ENCODE data around the gene SALL2.

SALL2 gene

GRCh38 chr14:21510735-21511657 lies 15.2 kb downstream of the SALL2 start, which contains the start of gene METTL3:
METTL3 (minus strand) TSS chr14:21511340; CDS start chr14:21511223, 117 bp downstream.
- peak; percentile 100 for ATAC-seq (ENCODE audit: insufficient read depth, low read depth)
- no peaks in the 10 kb centered on the region for H4K20me1 ChIP-seq (ENCODE audit: insufficient read depth, low read length)
- H3K4me1 ChIP-seq (ENCODE audit: insufficient read depth, low read length): peaks cover 41% of the 10 kb centered on the region
- H3K79me2 ChIP-seq (ENCODE audit: insufficient read depth, low read length): peaks cover 48% of the 10 kb centered on the region
- peak; percentile 96 for DNase-seq
- peak within 1 kb of the TSS; percentile 83 for H3K4me2 ChIP-seq (ENCODE audit: insufficient read depth, low read length)
- H3K27ac ChIP-seq (ENCODE audit: low read length): peak within 1 kb of the TSS; percentile 92
- peaks cover 20% of the 10 kb centered on the region for H3K36me3 ChIP-seq (ENCODE audit: insufficient read depth, low read length)
- no peaks in the 10 kb centered on the region for H3K9me3 ChIP-seq (ENCODE audit: insufficient read depth, low read length, severe bottlenecking)
- H3K4me3 ChIP-seq (ENCODE audit: low read depth in 1 of 2, low read length in 2 of 2): peak within 1 kb of the TSS; percentile 77 to 88
- H3K9ac ChIP-seq (ENCODE audit: low read depth, low read length): peak within 1 kb of the TSS; percentile 87
- no peaks in the 10 kb centered on the region for H3K27me3 ChIP-seq (ENCODE audit: insufficient read depth, low read length, poor library complexity)
- TF ChIP-seq CTCF (IDR thresholded peaks at IDR 0.05; ENCODE audit: borderline replicate concordance, extremely low read depth, low read length, poor library complexity, severe bottlenecking) (no peak), EZH2 (IDR thresholded peaks at IDR 0.05; ENCODE audit: borderline replicate concordance, low read depth, low read length, severe bottlenecking) (no peak)
- H2AFZ ChIP-seq (ENCODE audit: low read depth, low read length): peak within 1 kb of the TSS; percentile 94

DNA sequence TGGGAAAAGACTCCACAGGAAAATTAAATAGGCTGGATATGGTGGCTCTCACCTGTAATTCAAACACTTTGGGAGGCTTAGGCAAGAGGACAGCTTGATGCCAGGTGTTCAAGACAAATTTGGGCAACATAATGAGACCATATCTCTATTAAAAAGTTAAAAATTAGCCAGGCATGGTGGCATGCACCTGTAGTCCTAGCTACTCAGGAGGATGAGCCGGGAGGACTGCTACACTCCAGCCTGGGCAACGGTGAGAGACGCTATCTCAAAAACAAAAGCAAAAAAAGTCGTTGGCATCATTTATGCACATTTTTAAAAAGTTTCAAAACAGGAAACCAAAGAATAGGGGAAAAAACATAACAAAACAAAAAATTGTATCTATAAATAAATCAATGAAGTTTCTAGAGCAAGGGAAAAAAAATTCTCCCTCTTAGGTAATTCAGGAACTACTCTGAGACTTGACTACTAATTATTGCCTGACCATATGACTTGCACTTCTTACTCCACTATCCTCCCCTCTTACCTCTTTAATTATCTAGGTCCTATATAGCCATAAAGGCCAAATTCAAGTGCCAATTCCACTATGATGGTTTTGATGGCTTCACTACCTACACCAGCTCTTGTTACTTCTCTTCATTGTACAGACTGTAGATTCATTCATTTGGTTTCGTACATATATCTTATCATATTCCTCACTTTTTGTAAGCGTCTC lies 16.6 kb downstream of the SALL2 start:
- Histone ChIP-seq H3K9ac (ENCODE audit: low read depth, low read length) (peak overlapping the region; percentile 87), H2AFZ (ENCODE audit: low read depth, low read length) (no peak overlapping the region), H3K27me3 (ENCODE audit: insufficient read depth, low read length, poor library complexity) (no peaks in the 10 kb centered on the region), H3K27ac (ENCODE audit: low read length) (peak overlapping the region; percentile 92), H4K20me1 (ENCODE audit: insufficient read depth, low read length) (no peaks in the 10 kb centered on the region), H3K4me2 (ENCODE audit: insufficient read depth, low read length) (peak overlapping the region; percentile 83), H3K9me3 (ENCODE audit: insufficient read depth, low read length, severe bottlenecking) (no peaks in the 10 kb centered on the region), H3K4me1 (ENCODE audit: insufficient read depth, low read length) (peaks cover 41% of the 10 kb centered on the region), H3K79me2 (ENCODE audit: insufficient read depth, low read length) (peaks cover 61% of the 10 kb centered on the region), H3K4me3 (ENCODE audit: low read depth in 1 of 2, low read length in 2 of 2) (peak overlapping the region; percentile 77 to 88; a peak in 3 of 4 replicates), H3K36me3 (ENCODE audit: insufficient read depth, low read length) (peaks cover 20% of the 10 kb centered on the region)
- TF ChIP-seq CTCF (IDR thresholded peaks at IDR 0.05; ENCODE audit: borderline replicate concordance, extremely low read depth, low read length, poor library complexity, severe bottlenecking) (no peak), EZH2 (IDR thresholded peaks at IDR 0.05; ENCODE audit: borderline replicate concordance, low read depth, low read length, severe bottlenecking) (no peak)
- no peak for ATAC-seq (ENCODE audit: insufficient read depth, low read depth)
- no peak for DNase-seq

GRCh38 chr14:21506557-21506956 lies 19.6 kb downstream of the SALL2 start:
- no peaks in the 10 kb centered on the region for H4K20me1 ChIP-seq (ENCODE audit: insufficient read depth, low read length)
- TF ChIP-seq EZH2 (IDR thresholded peaks at IDR 0.05; ENCODE audit: borderline replicate concordance, low read depth, low read length, severe bottlenecking): no peak
- peaks cover 48% of the 10 kb centered on the region for H3K36me3 ChIP-seq (ENCODE audit: insufficient read depth, low read length)
- H3K79me2 ChIP-seq (ENCODE audit: insufficient read depth, low read length): peaks cover 75% of the 10 kb centered on the region
- no peak for DNase-seq
- no peak overlapping the region for H3K4me3 ChIP-seq (ENCODE audit: low read depth in 1 of 2, low read length in 2 of 2)
- no peak overlapping the region for H2AFZ ChIP-seq (ENCODE audit: low read depth, low read length)
- no peaks in the 10 kb centered on the region for H3K9me3 ChIP-seq (ENCODE audit: insufficient read depth, low read length, severe bottlenecking)
- no peak for ATAC-seq (ENCODE audit: insufficient read depth, low read depth)
- peaks cover 34% of the 10 kb centered on the region for H3K4me1 ChIP-seq (ENCODE audit: insufficient read depth, low read length)
- no peak overlapping the region for H3K9ac ChIP-seq (ENCODE audit: low read depth, low read length)
- no peaks in the 10 kb centered on the region for H3K27me3 ChIP-seq (ENCODE audit: insufficient read depth, low read length, poor library complexity)
- H3K4me2 ChIP-seq (ENCODE audit: insufficient read depth, low read length): no peak overlapping the region
- no peak overlapping the region for H3K27ac ChIP-seq (ENCODE audit: low read length)
